HUDEP-2 (cell line): Measurements from ENCODE around the gene NEU4.
"Not testable (repeated sequence)": the region's sequence is repeated elsewhere in the genome, so short reads cannot be mapped to it uniquely, and the experiment has no call there.

Experiments
- DNase-seq, 76 experiments: peaks; one replicate each; lab custom pipeline; 2025; ENCODE audit not compliant: unreplicated experiment in 76 of 76; lab: John Stamatoyannopoulos, UW

The NEU4 gene

DNA sequence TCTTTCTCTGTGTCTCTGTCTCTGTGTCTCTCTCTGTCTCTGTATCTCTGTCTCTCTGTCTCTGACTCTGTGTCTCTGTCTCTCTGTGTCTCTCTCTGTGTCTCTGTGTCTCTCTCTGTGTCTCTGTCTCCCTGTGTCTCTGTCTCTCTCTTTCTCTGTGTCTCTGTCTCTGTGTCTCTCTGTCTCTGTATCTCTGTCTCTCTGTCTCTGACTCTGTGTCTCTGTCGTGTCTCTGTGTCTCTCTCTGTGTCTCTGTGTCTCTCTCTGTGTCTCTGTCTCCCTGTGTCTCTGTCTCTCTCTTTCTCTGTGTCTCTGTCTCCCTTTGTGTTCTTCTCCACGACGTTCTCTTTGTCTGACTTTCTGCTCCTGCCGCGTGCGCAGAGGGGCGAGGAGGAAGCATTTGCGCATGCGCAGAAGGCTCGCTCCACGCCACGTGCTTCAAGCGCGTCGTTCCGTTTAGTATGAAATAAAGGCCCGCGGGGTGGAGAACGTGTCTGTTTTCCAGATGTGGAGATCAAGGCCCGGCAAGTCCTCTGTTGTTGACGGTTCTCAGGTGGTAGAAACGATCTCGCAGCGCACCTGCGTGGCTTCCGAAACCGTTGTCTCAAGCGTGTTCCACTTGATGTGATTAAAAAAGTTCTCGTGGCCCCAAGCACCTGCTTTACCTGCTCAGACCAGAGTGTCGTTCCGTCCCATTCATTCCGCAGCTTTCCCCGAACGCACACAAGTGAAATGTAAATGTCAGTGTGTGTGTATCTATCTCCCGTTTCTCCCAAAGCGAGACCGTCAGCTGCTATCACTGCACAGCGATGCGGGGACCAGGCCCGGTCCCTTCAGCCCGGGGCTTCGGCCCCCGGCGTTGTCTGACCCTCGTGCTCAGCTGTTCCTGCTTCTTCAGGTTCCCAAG lies 14.8 kb downstream of the NEU4 start:
- DNase-seq = not testable (repeated sequence)

DNA sequence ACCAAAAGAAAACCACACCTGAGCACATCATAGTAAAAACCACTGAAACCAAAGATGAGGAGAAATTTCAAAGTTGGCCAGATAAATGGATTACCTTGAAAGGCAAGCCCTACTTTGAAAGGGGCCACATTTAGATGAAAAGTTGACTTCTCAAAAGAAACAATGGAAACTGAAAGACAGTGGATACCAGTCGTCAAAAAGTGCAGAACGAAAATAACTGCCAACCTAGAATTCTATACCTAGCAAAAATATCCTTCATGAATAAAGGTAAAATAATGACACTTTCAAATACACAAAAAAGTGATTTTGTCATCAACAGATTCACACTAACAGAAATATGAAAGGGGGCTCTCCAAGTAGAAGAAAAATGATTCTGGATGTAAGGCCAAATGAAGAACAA lies 18.4 kb downstream of the NEU4 start:
- no peak for DNase-seq

DNA sequence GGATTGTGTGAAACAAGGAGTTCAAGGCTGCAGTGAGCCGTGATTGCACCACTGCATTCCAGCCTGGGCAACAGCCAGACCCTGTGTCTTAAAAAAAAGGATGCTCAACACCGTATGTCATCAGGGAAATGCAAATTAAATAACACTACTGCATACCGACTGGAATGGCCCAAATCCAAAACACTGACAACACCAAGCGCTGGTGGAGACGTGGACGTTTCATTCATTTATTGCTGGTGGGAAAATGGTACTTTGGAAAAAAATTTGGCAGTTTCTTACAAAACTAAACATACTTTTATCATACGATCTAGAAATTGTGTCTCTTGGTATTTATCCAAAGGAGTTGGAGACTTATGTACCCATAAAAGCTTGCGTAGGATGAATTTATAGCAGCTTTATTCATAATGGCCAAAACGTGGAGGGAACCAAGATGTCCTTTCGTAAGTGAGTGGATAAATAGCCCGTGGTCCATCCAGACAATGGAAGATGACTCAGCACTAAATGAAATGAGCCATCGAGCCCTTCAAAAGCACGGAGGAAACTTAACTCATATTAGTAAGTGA lies 24.2 kb downstream of the NEU4 start:
- DNase-seq = no peak

DNA sequence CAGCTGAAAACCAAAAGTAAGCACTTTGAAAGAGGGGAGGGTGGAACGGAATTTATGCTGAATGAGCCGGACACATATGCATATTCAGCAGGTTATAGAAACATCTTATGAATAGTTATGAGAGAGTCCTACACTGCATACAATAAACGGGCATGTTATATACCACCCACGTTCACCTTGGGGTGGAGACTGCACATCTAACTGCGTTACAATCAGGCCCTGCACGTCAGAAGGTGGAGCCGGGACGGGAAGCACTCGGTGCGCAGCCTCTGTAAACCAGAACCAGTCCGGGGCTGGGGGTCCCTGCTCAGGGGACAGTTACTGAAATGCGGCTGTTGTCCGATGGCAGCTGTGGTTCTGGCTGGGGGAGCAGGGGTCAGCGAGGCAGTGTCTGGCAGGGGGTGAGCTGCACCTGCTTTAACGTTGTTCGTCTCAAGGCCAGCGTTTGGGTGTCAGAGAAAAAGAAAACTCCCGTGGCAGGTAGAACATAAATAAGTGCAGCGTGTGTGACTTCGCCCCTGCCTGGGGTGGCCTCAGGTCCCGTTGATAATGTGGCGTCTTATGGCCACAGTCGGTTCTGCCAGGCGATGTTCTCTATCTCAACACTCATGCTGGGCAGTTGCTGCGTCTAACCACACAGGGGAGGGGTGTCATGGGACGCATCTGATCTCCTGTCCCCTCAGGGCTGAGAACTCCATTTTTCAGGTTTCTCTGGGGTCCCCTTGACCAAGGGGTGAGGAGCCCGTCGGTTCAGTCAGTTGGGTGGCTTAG lies 24.9 kb downstream of the NEU4 start:
- DNase-seq = not testable (repeated sequence)

DNA sequence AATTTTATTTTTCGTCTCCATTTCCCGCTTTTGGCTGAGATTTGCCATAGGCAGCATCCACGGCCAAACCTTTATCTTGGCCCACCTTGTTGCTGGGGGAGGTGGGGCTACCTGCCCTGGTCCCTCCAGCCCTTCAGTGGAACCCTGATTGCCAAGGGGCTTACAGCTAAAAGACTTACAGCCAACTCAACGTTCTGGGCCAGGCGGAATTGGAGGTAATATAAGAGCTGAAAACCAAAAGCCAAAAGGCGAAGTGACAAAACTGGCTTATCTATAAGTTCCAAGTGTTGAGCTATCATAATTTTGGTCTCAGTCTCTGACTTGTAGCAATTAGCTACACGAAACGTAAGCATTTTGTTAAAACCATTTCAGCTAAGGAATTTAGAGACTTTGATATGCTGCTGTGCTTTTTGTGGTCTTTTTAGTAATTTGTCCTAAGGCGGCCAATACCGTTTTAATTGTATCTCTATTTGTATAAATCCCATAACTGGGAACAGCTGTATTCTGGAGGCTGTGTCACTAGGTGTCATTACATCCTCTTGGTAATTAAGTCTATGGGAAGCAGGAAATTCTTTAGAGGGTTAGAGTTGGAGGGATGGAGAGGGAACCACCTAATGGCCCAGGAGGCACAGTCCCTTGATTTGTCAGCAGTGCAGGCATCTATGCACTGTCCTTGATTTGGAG lies 25.7 kb downstream of the NEU4 start:
- no peak for DNase-seq

DNA sequence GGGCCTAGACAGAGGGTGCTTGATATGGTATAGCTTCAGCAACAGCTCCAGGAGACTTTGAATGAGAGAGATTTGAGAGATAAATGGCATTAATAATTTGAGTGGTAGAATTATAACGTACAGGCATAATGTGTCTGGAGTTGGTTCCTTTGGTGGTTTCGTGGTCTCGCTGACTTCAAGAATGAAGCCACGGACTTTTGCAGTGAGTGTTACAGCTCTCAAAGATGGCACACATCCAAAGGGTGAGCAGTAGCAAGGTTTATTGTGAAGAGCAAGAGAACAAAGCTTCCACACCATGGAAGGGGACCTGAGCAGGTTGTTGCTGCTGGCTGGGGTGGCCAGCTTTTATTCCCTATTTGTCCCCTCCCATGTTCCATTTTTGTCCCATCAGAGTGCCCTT lies 26.6 kb downstream of the NEU4 start:
- no peak for DNase-seq

DNA sequence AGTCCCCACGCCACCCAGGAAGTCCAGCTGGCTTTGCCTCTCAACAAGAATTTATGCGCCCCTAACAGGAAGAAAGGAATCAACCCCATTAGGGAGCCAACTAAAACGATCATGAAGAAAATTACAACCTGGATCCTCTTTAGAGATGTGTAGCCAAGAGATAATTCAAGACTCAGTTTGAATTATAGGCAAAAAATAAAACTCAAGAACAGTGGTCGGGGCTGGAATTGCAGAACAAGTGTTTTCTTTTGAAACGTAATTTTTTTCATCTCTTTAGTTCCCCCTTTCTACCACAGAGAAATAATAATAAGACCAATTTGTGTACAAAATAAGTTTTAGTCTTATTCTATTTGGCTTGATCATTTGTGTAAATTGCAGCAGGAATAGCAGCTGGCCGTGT lies 27.3 kb downstream of the NEU4 start:
- DNase-seq = no peak

DNA sequence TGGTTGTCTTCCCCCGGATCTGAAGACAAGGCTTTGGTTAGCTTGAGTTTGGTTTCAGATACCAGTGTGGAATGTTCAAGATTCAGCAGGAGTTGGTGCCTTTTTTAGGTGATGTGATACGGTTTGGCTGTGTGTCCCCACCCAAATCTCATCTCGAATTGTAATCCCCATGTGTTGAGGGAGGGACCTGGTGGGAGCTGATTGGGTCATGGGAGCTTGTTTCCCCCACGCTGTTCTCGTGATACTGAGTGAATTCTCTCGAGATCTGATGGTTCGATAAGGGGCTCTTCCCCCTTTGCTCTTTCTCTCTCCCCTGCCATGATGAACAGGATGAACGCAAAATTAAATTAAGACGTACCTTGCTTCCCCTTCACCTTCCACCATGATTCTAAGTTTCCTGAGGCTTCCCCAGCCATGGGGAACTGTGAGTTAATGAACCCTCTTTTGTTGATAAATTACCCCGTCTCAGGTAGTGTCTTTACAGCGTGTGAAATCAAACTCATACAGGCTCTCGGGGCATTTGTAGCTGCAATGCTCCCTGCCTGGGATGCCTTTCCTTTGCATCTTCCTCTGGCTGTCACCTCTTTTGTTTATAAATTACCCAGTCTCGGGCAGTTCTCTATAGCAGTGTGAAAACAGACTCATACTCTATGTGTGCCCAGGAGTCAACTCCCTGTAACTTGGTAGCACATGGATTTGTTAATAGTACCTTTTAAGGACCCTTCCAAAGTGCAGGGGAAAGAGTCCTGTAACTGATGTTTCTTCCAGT lies 28.4 kb downstream of the NEU4 start:
- DNase-seq = no peak

DNA sequence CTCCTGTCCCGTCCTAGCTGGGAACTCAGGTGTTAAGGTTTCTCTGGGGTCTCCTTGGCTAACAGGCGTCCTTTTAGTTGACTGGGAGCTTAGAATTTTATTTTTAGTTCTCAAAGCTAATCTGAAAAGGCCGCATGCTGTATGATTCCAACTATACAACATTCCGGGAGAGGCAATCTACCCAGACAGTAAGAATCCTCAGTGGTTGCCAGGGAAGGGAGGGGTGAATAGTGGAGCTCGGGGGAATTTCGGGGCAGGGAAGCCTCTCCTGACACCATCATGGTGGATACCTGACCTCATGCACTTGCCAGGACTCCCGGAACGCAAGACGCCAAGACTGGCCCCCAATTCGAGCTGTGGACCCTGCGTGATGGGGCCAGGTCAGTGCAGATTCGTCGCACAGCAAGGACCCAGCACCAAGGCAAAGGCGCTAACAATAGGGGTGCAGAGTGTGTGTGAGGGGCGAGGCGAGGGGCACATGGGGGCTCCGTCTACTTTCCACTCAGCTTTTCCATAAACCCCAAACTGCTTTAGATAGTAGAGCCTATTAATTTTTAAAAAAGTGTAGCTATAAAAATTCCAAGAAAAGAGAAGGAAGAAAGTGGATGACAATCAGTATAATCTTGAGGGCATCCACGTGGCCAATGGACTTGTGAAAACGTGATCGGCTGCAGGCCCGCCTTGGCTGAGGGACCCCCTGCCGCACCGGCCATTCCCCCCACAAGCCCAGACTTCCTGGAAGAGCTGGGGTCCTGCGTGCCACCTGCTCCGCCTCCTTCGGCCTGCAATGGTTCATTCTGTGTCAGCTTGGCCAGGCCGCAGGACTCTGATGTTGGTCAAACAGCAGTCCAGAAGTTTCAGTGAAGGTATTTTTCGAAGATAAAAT lies 32.4 kb downstream of the NEU4 start:
- DNase-seq = no peak

DNA sequence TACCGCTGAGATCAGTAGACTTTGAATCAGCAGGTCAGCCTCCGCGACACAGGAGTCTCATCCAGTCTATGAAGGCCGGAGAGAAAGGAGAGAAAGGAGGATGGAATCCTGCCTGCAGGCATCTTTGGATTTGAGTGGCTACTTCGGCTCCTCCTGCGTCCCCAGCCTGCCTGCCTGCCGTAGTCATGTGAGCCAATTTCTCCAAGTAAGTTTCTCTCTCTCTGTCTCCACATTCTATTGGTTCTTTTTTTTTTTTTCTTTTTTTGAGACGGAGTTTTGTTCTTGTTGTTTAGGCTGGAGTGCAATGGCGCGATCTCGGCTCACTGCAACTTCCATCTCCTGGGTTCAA lies 33.0 kb downstream of the NEU4 start:
- no peak for DNase-seq

DNA sequence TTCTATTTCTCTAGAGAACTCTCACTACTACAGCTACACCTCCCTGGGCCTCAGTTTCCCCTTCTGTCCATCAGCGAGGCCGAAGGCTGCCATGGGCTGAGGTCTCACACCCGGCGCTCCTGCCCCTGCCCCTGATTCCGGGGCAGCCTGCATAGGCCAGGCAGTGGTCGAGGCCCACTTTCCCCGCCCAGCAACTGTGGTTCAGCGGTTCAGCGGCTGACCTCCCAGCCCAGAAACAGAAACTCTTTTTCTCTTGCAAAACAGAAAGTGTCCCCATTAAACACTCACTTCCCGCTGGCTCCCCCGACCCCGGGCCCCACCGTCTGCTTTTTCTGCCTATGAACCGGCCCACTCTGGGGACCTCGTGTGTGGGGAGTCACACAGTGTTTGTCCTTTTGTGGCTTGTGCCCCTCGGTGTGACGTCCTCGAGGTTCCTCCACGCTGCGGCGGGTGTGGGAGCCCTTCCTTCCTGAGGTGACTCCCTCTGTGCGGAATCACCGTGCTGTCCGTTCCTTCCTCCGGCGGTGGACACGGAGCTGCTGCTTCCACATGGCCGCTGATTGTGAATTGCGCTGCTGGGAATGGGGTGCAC lies 33.7 kb downstream of the NEU4 start:
- peak in 1 of 76 experiments; percentile 5 for DNase-seq

DNA sequence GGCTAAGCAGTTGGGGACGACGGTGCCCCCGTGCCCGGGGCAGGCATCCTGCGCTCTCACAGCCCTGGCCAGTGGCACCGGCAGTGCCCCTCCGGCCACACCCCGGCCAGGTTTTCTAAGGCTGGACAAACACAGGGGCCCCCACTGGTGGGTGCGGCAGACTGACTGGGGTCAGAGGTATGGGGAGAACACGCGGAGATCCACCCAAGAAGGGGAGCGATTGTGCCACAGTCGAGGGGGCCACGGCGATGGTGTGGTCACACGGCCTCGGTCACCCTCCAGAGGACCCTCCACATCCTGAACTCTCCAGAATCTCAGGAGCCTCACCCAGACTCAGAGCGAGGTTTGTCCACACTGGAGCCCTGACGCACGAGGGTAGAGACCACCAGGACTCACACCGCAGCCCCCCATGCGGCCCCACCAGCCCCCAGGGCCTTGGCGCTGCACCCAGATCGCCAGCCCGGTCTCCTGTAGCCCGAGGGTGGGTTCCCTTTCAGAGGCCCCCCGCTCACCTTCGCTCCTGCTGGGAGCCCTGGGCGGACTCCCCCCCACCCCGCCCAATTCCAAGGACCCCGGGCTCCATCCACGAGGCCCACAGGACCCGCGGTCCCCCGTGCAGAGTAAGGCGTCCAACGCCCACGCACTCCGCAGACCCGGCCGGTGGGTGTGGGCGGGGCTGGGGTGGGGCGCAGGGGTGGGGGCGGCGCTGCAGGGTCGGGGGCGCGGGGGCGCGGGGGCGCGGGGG lies 34.5 kb downstream of the NEU4 start:
- DNase-seq = no peak

DNA sequence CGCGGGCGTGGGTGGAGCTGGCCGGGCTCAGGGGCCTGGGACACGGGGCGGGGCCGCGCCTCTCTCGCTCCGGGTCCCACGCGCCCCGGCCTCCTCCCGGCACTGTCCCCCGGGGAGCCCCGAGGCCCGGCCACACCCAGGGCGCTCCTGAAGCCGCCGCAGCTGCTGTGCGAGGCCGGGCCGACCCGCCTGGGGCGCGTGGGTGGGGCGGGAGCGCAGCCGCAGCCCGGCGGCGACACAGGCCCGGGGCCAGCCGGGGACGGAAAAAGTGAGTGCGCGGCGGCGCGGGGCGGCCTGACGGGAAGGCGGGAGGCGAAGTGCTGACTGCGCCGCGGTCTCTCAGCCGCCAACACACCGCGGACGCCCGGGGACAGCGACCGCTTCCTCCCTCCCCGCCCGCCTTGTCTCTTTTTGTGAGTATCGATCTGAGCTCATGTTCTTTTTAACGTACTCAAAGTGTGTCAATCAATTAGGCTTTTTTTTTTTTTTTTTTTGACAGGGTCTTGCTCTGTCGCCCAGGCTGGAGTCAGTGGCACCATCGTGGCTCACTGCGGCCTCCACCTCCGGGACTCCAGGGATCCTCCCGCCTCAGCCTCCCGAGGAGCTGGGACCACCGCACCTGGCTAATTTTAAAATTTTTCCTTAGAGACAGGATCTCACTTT lies 35.2 kb downstream of the NEU4 start:
- peak in 68 of 76 experiments; percentile 4 to 88 (median 61) for DNase-seq

DNA sequence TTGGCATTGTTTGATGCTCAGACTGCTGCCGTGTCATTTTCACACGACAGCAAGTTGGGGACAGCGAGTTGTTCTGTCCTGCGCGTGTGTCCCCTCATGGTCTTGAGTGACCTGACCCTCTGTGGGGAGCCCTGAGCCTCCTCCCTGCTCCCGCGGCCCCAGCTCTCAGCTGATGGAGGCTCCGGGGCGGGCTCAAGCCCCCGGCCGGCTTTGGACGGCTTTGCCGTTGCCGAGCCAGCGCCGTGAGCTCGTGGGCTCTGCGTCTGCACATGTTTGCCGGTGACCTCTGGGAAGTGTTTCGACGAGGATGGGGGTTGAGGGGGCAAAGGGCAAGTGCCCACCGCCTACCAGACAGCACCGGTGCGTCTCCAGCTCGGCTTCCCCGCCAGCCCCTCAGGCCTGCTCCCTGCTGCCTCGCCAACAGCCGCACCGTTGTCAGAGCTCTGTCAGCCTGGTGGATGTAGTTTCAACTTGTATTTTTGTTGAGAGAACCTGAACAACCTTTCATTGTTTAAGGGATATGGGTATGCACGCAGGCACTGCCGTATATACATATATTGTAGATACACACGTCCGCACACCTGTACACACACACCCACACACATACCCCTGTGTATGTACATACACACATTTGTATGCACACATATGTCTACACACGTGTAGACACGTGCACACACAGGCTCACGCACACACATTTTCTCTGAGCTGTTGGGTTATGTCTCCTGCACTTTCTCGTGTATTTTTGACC lies 36.0 kb downstream of the NEU4 start:
- no peak for DNase-seq

DNA sequence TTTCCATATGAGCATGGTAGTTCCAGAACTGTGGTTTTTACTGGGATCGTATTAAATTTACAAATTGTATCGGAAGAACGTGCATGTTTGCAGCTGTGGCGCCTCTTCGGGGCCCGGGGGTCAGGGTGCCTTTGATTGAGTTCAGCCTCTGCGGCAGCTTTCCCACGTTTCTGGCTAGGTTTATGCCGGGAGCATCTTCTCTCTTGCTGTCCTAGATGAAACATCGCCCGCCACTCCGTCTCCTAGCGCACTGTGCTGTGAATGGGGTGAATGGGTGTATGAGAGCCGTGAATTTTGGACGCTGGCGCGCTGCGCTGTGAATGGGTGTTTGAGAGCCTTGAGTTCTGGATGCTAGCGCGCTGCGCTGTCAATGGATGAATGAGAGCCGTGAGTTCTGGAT lies 37.4 kb downstream of the NEU4 start:
- DNase-seq = no peak

DNA sequence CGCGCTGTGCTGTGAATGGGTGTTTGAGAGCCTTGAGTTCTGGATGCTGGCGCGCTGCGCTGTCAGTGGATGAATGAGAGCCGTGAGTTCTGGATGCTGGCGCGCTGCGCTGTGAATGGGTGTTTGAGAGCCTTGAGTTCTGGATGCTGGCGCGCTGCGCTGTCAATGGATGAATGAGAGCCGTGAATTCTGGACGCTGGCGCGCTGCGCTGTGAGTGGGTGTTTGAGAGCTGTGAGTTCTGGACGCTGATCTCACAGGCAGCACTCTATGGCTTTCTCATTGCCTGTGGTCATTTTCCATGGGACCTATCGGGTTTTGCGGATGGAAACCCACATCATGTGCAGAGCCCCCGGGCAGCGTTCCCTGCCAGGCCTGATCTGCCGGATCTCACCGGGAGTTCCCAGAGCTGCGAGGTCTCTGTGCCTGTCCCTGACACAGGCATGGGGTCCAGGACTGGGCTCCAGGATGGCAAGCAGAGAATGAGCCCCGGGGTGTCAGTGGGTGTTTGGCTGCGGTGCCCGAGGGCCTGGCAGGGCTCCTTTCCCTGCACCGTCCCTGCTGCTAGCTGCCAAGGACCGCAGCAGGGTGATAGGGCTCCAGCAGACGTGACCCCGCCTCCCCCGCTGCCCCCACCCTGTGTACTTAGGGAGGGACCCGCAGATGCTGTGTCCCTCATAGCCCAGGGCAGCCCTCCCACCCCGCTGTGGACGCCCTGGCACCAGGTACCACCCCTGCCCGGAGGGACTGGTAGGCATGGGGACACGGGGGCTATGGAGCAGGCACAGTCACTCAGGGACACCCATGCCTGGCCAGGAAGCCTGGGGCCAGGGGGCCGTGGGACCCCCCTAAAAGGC lies 40.0 kb downstream of the NEU4 start:
- DNase-seq = no peak
